HepG2 (cell line): Measurements from ENCODE around the gene PIP4K2B. TPM values are rescaled to one million over a fixed set of nuclear protein-coding genes. Genes with fewer than 3 reads are reported as not detected.

ENCODE experiments used
- GATAD2A ChIP-seq: IDR thresholded peaks from 2 replicates; pipeline ENCODE4 v1.6.1; 2016
- HES4 ChIP-seq: sonication (generic); formaldehyde crosslinking; IDR thresholded peaks from 2 replicates; pipeline ENCODE4 v1.9.0; 2021; ENCODE audit warnings: mild to moderate bottlenecking, missing genetic modification reagents, borderline replicate concordance
- MAF1 ChIP-seq: sonication (generic); formaldehyde crosslinking; IDR thresholded peaks from 2 replicates; pipeline ENCODE4 v1.5.0; 2020; ENCODE audit warnings: missing genetic modification reagents, borderline replicate concordance
- RELA ChIP-seq: sonication (generic); formaldehyde crosslinking; IDR thresholded peaks from 2 replicates; pipeline ENCODE4 v1.4.0; 2020; ENCODE audit warnings: missing genetic modification reagents
- SRSF4 ChIP-seq: fragments of 200-400 bp; formaldehyde crosslinking; IDR thresholded peaks from one replicate; pipeline ENCODE4 v1.6.1; 2018; ENCODE audit warnings: mild to moderate bottlenecking, low read depth, low read length, moderate library complexity; ENCODE audit not compliant: poor library complexity, severe bottlenecking
- ZKSCAN5 ChIP-seq: sonication (generic); formaldehyde crosslinking; IDR thresholded peaks from 2 replicates; pipeline ENCODE4 v1.5.1; 2020; ENCODE audit warnings: mild to moderate bottlenecking, missing genetic modification reagents
- ZNF33B ChIP-seq: sonication (generic); formaldehyde crosslinking; IDR thresholded peaks from 2 replicates; pipeline ENCODE4 v1.5.1; 2020; ENCODE audit warnings: mild to moderate bottlenecking, missing genetic modification reagents
- ZNF572 ChIP-seq: sonication (generic); formaldehyde crosslinking; IDR thresholded peaks from 2 replicates; pipeline ENCODE4 v1.5.1; 2020; ENCODE audit warnings: mild to moderate bottlenecking, missing genetic modification reagents
- polyA plus RNA-seq, 8 experiments: library from polyadenylated mRNA; depleted of rRNA in 3 of 8; stranded (reverse) in 7 of 8; unstranded in 1 of 8; fragments of >200 nt; fragmentation: Illumina TruSeq in 4 of 8; extraction: Trizol in 4 of 8; gene quantifications; 2 replicates each; pipeline versions ENCODE4 v1.2.1 to v1.2.3, GENCODE V29; 2011 to 2016; ENCODE audit warnings: low read depth in 4 of 8, missing spikeins in 1 of 8, mixed read lengths in 1 of 8; ENCODE audit not compliant: insufficient read depth in 1 of 8
- total RNA-seq, 5 experiments: library from RNA; depleted of rRNA; stranded (reverse); fragments of >200 nt; fragmentation: Illumina TruSeq; extraction: Trizol; gene quantifications; 2 replicates each; pipeline ENCODE4 v1.2.3, GENCODE V29; 2016; ENCODE audit warnings: low read depth in 1 of 5
- TF ChIP-seq, protein P1 (sequence below): sonication (generic); formaldehyde crosslinking; IDR thresholded peaks from 2 replicates; pipeline ENCODE4 v1.4.0; 2020; ENCODE audit warnings: low read depth, missing genetic modification reagents
- TF ChIP-seq, protein P2 (sequence below): IDR thresholded peaks from 2 replicates; pipeline ENCODE4 v1.6.1; 2018; ENCODE audit warnings: missing genetic modification reagents
- TF ChIP-seq, protein P3 (sequence below): sonication (generic); IDR thresholded peaks from 2 replicates; pipeline ENCODE4 v1.6.1; 2016; ENCODE audit warnings: low read depth, borderline replicate concordance
- TF ChIP-seq, protein P4 (sequence below): sonication (generic); formaldehyde crosslinking; IDR thresholded peaks from one replicate; pipeline ENCODE4 v1.5.1; 2020; ENCODE audit warnings: mild to moderate bottlenecking, missing genetic modification reagents; ENCODE audit errors: not compliant biosample characterization
- TF ChIP-seq, protein P5 (sequence below): IDR thresholded peaks from 2 replicates; pipeline ENCODE4 v1.6.1; 2016; ENCODE audit warnings: low read depth, borderline replicate concordance

The PIP4K2B gene
- total and polyA plus RNA-seq, 2 of the 13 experiments (the other 11 are each of a cell fraction or from before 2014, with no cell fraction given) = 20.4 to 54.0 TPM

DNA sequence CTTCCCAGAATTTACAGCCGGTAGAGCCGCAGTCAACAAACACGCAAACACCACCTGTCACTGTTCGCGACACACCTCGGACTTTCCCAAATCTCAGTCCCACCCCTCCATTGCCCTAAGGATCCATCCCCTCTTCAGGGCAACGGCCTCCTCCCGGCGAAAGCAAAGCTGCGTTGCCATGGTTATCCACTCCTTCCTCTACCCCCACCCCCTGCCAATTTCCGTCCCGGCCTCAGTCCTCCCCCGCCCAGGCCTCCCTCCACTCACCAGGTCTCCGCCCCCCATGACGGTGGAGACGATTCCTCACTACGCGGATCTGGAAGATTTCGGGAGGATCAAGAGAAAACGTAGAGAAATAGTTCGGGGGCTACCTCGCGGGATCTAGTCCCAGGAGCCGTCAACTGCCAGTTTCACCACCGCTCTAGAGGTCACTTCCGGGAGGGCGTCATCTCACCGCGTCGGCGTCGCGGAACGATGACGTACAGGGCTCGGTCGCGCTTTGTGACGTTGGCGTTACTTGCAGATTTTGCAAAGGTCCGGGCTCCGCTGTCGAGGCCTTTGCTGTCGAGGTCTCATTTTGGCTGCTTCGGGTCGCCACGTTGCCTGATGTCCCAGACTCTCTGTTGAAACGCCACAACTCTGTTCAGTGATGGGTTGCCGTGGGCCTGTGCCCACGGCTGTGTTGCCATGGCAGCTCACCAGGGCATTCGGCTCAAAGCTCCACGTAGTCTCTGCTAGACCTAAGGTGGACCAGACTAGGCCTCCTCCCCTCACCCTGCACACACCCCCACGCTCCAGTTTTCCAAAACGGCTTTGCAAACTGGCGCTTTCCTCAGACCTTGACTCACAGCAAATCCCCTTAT is 25.8 kb upstream of the PIP4K2B start, which contains the start of gene CWC25 (continued):
- TF ChIP-seq, protein P1, sequence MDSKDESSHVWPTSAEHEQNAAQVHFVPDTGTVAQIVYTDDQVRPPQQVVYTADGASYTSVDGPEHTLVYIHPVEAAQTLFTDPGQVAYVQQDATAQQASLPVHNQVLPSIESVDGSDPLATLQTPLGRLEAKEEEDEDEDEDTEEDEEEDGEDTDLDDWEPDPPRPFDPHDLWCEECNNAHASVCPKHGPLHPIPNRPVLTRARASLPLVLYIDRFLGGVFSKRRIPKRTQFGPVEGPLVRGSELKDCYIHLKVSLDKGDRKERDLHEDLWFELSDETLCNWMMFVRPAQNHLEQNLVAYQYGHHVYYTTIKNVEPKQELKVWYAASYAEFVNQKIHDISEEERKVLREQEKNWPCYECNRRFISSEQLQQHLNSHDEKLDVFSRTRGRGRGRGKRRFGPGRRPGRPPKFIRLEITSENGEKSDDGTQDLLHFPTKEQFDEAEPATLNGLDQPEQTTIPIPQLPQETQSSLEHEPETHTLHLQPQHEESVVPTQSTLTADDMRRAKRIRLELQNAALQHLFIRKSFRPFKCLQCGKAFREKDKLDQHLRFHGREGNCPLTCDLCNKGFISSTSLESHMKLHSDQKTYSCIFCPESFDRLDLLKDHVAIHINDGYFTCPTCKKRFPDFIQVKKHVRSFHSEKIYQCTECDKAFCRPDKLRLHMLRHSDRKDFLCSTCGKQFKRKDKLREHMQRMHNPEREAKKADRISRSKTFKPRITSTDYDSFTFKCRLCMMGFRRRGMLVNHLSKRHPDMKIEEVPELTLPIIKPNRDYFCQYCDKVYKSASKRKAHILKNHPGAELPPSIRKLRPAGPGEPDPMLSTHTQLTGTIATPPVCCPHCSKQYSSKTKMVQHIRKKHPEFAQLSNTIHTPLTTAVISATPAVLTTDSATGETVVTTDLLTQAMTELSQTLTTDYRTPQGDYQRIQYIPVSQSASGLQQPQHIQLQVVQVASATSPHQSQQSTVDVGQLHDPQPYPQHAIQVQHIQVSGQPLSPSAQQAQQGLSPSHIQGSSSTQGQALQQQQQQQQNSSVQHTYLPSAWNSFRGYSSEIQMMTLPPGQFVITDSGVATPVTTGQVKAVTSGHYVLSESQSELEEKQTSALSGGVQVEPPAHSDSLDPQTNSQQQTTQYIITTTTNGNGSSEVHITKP = peak; percentile 95
- peak; percentile 63 for TF ChIP-seq GATAD2A (CRISPR knock-in tag)
- TF ChIP-seq SRSF4 = no peak
- peak; percentile 87; the same call in 1 of the 2 replicates for TF ChIP-seq ZNF572
- peak; percentile 88 for TF ChIP-seq ZNF33B (CRISPR knock-in tag)
- TF ChIP-seq, protein P2, sequence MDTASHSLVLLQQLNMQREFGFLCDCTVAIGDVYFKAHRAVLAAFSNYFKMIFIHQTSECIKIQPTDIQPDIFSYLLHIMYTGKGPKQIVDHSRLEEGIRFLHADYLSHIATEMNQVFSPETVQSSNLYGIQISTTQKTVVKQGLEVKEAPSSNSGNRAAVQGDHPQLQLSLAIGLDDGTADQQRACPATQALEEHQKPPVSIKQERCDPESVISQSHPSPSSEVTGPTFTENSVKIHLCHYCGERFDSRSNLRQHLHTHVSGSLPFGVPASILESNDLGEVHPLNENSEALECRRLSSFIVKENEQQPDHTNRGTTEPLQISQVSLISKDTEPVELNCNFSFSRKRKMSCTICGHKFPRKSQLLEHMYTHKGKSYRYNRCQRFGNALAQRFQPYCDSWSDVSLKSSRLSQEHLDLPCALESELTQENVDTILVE (CRISPR knock-in tag) = peak; percentile 89
- peak; percentile 50 for TF ChIP-seq HES4
- TF ChIP-seq, protein P3, sequence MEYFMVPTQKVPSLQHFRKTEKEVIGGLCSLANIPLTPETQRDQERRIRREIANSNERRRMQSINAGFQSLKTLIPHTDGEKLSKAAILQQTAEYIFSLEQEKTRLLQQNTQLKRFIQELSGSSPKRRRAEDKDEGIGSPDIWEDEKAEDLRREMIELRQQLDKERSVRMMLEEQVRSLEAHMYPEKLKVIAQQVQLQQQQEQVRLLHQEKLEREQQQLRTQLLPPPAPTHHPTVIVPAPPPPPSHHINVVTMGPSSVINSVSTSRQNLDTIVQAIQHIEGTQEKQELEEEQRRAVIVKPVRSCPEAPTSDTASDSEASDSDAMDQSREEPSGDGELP = no peak
- peak; percentile 77; the same call in 1 of the 2 replicates for TF ChIP-seq RELA (CRISPR knock-in tag)
- 0 out of 2 replicates have a peak, but pooled peaks have one; percentile 75 for TF ChIP-seq MAF1
- TF ChIP-seq, protein P4, sequence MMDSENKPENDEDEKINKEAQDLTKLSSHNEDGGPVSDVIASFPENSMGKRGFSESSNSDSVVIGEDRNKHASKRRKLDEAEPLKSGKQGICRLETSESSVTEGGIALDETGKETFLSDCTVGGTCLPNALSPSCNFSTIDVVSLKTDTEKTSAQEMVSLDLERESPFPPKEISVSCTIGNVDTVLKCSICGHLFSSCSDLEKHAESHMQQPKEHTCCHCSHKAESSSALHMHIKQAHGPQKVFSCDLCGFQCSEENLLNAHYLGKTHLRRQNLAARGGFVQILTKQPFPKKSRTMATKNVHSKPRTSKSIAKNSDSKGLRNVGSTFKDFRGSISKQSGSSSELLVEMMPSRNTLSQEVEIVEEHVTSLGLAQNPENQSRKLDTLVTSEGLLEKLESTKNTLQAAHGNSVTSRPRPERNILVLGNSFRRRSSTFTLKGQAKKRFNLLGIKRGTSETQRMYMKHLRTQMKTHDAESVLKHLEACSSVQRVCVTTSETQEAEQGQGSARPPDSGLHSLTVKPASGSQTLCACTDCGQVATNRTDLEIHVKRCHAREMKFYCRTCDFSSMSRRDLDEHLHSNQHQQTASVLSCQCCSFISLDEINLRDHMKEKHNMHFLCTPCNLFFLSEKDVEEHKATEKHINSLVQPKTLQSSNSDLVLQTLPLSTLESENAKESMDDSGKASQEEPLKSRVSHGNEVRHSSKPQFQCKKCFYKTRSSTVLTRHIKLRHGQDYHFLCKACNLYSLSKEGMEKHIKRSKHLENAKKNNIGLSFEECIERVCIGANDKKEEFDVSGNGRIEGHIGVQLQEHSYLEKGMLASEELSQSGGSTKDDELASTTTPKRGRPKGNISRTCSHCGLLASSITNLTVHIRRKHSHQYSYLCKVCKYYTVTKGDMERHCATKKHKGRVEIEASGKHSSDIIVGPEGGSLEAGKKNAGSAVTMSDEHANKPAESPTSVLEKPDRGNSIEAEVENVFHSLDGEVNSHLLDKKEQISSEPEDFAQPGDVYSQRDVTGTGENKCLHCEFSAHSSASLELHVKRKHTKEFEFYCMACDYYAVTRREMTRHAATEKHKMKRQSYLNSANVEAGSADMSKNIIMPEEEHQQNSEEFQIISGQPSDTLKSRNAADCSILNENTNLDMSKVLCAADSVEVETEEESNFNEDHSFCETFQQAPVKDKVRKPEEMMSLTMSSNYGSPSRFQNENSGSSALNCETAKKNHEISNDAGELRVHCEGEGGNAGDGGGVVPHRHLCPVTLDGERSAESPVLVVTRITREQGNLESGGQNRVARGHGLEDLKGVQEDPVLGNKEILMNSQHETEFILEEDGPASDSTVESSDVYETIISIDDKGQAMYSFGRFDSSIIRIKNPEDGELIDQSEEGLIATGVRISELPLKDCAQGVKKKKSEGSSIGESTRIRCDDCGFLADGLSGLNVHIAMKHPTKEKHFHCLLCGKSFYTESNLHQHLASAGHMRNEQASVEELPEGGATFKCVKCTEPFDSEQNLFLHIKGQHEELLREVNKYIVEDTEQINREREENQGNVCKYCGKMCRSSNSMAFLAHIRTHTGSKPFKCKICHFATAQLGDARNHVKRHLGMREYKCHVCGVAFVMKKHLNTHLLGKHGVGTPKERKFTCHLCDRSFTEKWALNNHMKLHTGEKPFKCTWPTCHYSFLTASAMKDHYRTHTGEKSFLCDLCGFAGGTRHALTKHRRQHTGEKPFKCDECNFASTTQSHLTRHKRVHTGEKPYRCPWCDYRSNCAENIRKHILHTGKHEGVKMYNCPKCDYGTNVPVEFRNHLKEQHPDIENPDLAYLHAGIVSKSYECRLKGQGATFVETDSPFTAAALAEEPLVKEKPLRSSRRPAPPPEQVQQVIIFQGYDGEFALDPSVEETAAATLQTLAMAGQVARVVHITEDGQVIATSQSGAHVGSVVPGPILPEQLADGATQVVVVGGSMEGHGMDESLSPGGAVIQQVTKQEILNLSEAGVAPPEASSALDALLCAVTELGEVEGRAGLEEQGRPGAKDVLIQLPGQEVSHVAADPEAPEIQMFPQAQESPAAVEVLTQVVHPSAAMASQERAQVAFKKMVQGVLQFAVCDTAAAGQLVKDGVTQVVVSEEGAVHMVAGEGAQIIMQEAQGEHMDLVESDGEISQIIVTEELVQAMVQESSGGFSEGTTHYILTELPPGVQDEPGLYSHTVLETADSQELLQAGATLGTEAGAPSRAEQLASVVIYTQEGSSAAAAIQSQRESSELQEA (CRISPR knock-in tag) = peak; percentile 88
- TF ChIP-seq ZKSCAN5 (CRISPR knock-in tag) = peak; percentile 68; the same call in 1 of the 2 replicates
- TF ChIP-seq, protein P5, sequence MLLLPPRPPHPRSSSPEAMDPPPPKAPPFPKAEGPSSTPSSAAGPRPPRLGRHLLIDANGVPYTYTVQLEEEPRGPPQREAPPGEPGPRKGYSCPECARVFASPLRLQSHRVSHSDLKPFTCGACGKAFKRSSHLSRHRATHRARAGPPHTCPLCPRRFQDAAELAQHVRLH (CRISPR knock-in tag) = peak; percentile 95; the same call in 1 of the 2 replicates
